ENCODE data around the gene EXTL1. TPM values are rescaled to one million over a fixed set of nuclear protein-coding genes. Genes with fewer than 3 reads are reported as not detected.

Gene EXTL1
- total RNA-seq, 1 experiment from 2014 or later, result 1.0 TPM

DNA sequence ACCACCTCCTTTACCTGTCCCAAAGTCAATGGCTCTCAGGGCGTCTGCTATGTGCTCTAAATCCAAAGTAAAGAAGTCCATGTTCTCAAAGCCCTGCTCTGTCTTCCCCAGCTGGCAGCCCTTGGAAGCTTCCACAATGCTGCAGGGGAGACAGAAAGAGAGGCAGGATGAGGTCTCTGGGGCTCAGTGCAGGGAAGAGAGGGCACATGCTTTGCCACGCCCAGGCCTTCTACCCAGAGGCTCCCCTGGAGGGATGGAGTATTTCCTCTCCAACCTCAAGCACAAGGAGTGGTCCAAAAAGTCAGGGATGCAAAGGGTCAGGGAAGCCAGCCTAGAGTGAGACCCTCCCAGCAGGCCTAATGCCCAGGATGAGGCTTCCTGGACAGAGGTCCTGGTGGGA is 35.6 kb downstream of the EXTL1 start:
- H3T11ph ChIP-seq (ENCODE audit: low read length), result no peak overlapping the region
- H3K9ac ChIP-seq (ENCODE audit: extremely low read depth, insufficient read length, low read length), result no peak overlapping the region
- no peak overlapping the region for H3K27ac Mint-ChIP-seq
- no peak overlapping the region for H3K23ac ChIP-seq (ENCODE audit: insufficient read length, low read depth, low read length)
- H3K4me1 Mint-ChIP-seq, result peaks cover 2 to 6% of the 10 kb centered on the region in 2 experiments; a peak in 2 of 4 replicates
- H2AK5ac ChIP-seq (ENCODE audit: insufficient read length, low read length), result no peak overlapping the region
- no peaks in the 10 kb centered on the region for H4K20me1 ChIP-seq (ENCODE audit: control insufficient read depth, insufficient read depth, insufficient read length)
- TF ChIP-seq, protein P1, sequence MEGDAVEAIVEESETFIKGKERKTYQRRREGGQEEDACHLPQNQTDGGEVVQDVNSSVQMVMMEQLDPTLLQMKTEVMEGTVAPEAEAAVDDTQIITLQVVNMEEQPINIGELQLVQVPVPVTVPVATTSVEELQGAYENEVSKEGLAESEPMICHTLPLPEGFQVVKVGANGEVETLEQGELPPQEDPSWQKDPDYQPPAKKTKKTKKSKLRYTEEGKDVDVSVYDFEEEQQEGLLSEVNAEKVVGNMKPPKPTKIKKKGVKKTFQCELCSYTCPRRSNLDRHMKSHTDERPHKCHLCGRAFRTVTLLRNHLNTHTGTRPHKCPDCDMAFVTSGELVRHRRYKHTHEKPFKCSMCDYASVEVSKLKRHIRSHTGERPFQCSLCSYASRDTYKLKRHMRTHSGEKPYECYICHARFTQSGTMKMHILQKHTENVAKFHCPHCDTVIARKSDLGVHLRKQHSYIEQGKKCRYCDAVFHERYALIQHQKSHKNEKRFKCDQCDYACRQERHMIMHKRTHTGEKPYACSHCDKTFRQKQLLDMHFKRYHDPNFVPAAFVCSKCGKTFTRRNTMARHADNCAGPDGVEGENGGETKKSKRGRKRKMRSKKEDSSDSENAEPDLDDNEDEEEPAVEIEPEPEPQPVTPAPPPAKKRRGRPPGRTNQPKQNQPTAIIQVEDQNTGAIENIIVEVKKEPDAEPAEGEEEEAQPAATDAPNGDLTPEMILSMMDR (conservative IDR thresholded peaks at IDR 0.05), result no peak
- H3K27ac ChIP-seq (ENCODE audit: insufficient read length, low read depth, low read length), result no peak overlapping the region
- H3K4me1 ChIP-seq (ENCODE audit: insufficient read depth, low read length), result no peaks in the 10 kb centered on the region
- H3K27me3 Mint-ChIP-seq (ENCODE audit: low read depth), result peaks cover 70% of the 10 kb centered on the region
- no peak overlapping the region for H2AFZ ChIP-seq (ENCODE audit: low read length)
- H2BK5ac ChIP-seq (ENCODE audit: insufficient read length, low read length), result no peak overlapping the region
- H2BK15ac ChIP-seq (ENCODE audit: low read depth, low read length), result no peak overlapping the region
- no peak overlapping the region for H2BK120ac ChIP-seq (ENCODE audit: low read depth, low read length, poor library complexity, severe bottlenecking)
- H3K79me1 ChIP-seq (ENCODE audit: insufficient read depth, low read depth, low read length, poor library complexity, severe bottlenecking), result no peaks in the 10 kb centered on the region
- H3K14ac ChIP-seq (ENCODE audit: insufficient read depth, low read length), result no peak overlapping the region
- H2BK20ac ChIP-seq (ENCODE audit: low read depth, low read length, poor library complexity, severe bottlenecking), result no peak overlapping the region
- H3K9me3 Mint-ChIP-seq, result no peaks in the 10 kb centered on the region
- H3K4ac ChIP-seq (ENCODE audit: low read depth, low read length), result no peak overlapping the region
- H3K9me3 ChIP-seq (ENCODE audit: control insufficient read depth, low read depth, low read length), result no peaks in the 10 kb centered on the region
- H4K91ac ChIP-seq (ENCODE audit: insufficient read length, low read depth, low read length), result no peak overlapping the region
- no peak for DNase-seq
- H3K4me3 Mint-ChIP-seq, result no peak overlapping the region
- H4K5ac ChIP-seq (ENCODE audit: insufficient read length, low read depth, low read length), result no peak overlapping the region
- no peak overlapping the region for H3K18ac ChIP-seq (ENCODE audit: insufficient read length, low read depth, low read length)
- H3K27me3 ChIP-seq (ENCODE audit: insufficient read depth, low read length), result no peaks in the 10 kb centered on the region; the same call in 1 of the 2 replicates
- no peak overlapping the region for H2BK12ac ChIP-seq (ENCODE audit: insufficient read length, low read depth, low read length)
- H3K56ac ChIP-seq (ENCODE audit: insufficient read length, low read depth, low read length), result no peak overlapping the region
- H3K4me2 ChIP-seq (ENCODE audit: insufficient read depth, insufficient read length, low read length), result no peak overlapping the region
- no peaks in the 10 kb centered on the region for H3K36me3 Mint-ChIP-seq (ENCODE audit: insufficient read depth in 1 of 3, low read depth in 3 of 3)
- no peaks in the 10 kb centered on the region for H3K79me2 ChIP-seq (ENCODE audit: insufficient read depth, low read length)
- no peak overlapping the region for H4K8ac ChIP-seq (replicated peaks; ENCODE audit: insufficient read length, low read depth, low read length)
- H3K23me2 ChIP-seq (ENCODE audit: insufficient read length, low read depth, low read length, poor library complexity, severe bottlenecking), result no peaks in the 10 kb centered on the region
- WGBS (ENCODE audit: extremely low coverage, insufficient read length, low lambda C conversion rate), result no CpG with 5 or more reads among the region's 2 CpGs

Measured in H9 (cell line).